Activated T-helper 9 cell treated with anti-CD3 and anti-CD28 coated beads, Interleukin-2, amount 50 U/mL, for 16 hours (primary cell): ENCODE data around the gene C1orf35.
"Not testable (repeated sequence)": the region's sequence is repeated elsewhere in the genome, so short reads cannot be mapped to it uniquely, and the experiment has no call there.

Experiments
- DNase-seq: peaks from one replicate; pipeline ENCODE4 v3.0.0-alpha.2; 2020; ENCODE audit warnings: low read depth

The C1orf35 gene

DNA sequence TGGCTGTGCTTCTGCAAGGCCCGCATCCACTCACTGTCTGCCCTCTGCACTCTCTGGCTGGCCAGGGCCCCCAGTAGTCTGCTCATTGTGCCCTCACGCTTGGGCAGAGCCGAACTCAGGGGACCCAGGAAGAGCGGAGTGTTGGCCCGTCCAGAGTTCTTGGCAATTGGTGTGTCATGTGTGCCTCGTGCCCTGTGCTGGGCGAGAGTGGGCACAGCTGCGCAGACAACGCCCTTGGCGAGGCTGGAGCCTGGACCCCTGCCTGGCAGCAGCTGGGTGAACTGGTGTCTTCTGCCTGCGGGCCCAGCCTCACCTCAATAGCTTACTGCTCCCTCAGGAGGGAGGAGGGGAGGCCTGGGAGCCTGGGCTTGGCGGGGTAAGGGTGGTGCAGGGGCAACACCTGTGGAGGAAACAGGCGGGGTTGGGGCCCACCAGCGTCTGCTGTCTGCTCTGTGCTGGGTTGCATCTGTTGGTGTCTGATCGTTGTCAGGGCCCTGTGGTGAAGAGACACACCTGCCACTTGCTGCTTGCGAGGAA, 39.1 kb upstream of the C1orf35 start:
- no peak for DNase-seq

DNA sequence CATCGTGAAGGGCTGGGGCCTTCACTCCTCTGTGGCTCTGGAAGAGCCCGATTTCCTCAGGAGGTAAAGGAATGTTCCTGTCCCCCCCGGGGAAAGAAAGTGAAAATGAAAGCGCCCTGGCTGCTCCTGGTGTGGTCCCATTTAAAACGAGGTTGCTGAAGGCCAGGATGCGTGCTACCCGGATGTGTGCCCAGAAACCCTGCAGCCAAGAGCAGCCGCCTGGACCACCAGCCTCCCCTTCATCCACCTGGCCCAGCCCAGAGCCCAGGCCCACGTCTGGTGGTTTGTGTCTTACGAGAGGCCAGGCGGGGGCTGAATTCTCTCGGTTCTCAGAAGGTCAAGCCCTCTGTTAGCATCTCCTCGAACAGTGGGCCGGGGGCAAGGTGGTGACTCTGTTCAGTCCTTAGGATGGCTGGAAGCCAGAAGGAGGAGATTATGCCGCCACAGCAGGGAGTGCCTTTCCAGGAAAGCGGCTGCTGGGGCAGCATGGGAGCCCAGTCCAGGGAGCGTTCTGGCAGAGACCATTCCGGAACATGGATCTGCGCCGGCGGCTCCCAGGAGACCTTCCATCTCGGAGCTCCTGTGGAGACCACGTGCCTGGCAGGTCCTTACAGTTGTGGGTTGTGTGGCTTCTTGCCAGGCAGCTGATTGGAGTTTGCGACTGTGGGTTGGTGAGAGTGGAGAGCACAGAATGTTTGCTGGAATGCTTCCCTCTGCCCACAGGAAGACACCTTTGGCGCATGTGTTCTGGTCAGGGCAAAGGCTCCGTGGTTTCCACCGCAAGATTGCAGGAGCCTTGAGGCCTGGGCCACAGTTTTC, 38.3 kb upstream of the C1orf35 start:
- DNase-seq, result no peak

DNA sequence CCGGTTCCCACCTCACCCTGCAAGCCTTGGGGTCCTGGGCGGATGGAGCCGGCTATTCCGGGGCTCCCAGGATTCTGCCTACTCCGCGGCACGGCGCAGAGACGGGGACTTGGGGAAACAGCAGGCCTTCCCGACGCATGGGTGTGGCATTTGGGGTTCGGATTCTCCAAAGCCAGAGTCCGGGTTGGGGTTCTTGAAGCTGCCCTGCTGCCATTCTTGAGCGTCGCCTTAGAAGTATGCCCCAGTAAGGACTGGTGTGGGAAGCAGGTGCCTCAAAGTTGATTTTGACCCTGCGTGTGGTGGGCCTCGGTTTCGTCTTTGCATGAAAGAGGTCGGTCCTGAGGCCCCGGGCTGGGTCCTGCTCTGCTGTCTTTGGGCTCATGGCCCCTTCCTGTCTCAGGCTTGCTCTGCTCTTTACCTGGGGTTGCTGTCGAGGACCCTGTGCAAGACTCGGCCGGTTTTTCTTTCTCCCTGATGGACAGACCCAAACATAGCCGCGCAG, 37.6 kb upstream of the C1orf35 start:
- DNase-seq, result no peak

DNA sequence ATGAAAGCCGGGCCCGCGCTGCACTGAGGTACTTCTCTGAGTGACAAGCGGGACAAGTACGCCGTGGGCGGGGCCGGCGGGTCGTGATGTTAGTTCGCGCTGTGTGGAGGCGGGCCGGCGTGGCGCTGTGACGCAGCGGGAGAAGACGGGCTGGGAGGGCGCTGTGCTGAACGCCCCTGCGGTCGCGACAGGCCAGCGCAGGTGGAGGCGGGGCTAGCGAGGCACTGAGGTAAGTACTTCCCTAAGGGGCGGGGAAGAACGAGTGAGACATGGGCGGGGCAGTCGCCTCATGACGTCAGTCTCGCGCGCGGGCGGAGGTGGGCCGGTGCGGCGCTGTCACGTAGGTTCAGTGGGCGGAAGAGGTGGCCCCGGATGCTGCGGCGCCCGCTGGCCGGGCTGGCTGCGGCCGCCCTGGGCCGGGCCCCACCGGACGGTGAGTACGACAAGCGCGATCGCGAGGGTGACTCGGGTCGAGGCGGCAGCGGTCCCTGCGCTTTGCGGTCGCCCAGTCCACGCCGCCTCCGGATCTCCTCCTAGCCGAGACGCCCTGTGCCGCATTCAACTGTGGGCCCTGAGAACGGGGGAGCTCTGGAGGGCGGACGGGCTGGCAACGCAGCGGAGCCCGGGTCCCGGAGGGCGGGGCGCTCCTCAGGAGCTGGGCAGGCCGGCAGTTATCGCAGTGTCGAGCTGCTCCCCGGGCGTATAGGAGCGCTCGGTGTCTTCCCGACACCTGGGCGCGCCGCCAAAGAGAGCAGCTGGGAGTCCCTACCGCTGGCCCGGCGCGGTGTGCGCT, 37.0 kb upstream of the C1orf35 start, which contains the start of gene GUK1:
TSS of gene GUK1 (plus strand) at position 349 of the 793 bp plus-strand sequence. CDS start at position 373, 24 bp downstream.
- peak; percentile 100 for DNase-seq

DNA sequence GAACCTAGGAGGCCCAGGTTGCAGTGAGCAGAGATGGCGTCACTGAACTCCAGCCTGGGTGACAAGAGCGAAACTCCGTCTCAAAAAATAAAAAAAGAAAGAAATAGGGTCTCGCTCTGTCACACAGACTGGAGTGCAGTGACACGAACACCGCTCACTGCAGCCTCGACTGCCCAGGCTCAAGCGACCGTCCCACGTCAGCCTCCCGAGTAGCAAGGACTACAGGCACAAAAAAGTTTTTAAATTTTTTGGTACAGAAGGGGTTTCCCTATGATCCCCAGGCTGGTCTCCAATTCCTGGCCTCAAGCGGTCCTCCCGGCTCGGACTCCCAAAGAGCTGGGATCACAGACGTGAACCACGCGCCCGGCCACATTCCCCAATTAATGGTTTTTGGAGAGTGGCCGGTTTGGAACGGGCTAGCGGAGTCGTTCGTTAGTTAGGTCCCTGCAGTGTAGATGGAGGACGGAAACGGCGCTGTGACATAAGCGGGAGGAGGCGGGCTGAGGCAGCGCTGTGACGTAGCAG, 36.3 kb upstream of the C1orf35 start:
- DNase-seq, result no peak

DNA sequence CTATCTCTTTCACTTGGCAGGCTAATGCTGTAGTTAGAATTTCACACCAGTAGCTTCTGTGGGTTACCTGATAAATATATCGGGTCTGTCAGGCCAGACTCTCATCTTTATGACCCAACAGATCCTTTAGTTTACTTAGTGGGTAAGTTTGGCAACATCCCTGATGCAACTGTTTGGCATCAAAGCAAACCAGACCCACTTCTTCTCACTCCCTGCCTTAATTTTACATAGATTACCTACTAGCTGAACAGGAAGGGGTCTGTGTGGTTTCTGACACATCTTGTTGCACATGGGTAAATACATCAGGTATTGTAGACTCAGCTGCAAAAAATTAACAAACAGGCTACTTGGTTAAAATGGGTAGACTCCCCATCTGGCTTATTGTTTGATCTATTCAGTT, 33.8 kb upstream of the C1orf35 start:
- DNase-seq, result no peak

DNA sequence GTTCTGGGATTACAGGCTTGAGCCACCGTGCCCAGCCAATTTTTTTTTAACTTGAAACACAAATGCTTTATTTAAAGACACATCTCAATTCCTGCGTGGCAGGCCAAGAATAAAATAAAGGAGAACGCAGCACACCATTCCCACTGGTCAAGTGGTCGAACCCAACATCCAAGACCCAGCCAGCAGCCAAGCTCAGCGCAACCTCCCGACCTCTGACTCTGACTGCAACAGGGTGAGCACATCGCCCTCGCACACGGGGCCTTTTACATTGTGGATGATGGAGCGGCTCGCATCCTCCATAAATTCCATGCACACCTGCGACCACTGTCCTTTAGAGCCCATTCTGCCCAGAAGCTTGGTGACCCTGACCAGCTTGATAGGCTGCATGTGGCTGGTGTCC, 31.5 kb upstream of the C1orf35 start:
- no peak for DNase-seq

DNA sequence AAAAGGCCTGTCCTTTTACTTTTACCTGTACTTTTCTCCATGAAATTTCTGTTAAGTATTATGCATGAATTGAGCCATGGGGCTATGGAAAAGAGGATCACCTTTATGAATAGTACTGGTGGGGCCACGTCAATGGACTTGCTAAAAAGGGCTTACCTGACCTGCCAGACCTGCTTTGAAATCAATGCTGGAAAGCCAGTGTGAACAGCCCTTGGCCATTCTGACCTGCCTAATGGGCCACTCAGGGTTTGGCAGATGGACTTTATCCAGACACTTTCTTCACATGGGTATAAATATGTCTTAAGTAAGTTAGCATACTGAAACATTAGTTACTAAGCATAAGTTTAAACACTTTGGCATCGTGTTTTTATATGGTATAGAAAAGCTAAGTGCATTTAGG, 28.6 kb upstream of the C1orf35 start:
- DNase-seq, result no peak

DNA sequence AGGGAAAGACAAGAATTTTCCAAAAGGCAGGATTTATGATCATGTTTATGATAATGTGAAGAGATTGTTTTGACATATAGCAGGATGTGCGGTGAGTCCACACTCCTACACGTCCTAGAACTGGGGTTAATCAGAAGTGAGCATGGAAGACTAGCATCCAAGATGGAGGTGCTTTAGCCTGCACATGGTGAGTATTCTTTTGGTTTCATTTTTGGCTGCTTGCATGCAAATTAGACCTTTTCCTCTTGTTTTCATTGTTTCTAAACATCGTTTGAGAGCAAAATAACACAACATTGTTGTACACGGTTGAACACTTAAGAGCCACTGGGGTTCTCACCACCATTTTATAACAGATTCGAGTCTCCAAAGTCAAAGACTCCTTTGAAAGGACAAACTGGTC, 22.1 kb upstream of the C1orf35 start:
- no peak for DNase-seq

DNA sequence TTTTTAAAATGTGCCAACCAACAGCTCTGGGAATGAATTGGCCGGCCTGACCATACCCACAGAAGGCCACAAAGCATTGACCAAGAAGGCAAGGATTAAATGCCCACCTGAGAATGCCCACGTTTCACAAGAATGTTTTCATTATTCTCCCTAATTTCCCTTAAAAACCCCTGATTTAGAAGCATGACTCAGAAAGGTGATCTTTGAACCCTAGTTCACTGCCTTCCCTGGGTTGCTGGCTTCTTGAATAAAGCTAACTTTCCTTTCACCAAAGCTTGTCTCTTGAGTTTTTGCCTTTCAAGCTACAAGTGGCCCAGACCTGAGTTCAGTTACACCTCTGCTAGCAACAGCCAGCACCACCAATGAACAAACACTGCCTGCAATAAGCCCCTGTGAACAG, 20.4 kb upstream of the C1orf35 start:
- DNase-seq, result no peak

DNA sequence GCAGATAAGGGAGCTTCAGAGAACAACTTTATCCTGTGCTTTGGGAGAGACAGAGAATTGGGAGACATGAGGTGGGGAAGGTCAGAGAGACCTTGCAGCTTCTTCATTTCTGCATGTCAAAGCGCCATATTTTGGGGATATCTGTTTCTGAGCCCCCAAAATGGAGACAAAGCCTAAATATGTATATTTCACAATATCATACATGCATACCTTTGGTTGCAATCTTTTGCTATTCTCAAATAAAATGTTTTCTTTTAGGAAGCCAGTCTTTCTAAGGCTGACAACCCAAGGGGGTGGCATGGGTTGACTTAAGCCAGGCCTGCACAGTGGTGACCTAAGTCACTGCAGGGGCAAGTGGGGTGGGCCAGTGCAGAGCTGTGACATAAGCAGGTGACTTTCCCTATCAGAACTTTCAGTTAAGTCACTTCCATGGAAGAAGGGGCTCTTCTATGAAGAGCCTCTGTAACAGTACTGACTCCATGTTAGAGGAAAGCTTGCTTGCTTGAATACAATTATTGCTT, 19.9 kb upstream of the C1orf35 start:
- DNase-seq, result no peak

DNA sequence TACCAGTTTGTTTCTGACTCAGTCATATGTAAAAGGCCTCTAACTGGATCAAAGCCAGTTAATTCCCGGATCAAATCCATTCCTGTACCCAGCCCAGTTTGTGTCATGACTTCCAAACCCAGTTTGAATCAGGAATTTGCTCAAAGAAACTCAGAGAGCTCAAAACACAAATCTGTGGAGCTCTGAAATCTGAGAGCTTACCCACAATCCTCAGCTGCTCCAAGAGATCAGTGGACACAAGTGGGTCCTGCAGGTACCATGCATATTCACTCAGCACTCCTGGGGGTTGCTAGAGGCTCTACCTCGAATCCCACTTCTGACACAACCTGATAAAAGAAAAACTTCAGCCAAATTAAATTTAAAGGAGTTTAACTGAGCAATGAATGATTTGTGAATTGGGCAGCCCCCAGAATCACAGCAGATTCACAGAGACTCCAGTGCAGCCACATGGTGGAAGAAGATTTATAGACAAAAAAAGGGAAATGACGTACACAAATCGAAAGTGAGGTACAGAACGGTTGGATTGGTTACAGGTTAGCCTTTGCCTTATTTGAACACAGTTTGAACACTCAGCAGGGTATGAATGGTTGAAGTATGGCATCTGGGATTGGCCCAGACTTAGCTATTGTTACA, 17.8 kb upstream of the C1orf35 start:
- no peak for DNase-seq

DNA sequence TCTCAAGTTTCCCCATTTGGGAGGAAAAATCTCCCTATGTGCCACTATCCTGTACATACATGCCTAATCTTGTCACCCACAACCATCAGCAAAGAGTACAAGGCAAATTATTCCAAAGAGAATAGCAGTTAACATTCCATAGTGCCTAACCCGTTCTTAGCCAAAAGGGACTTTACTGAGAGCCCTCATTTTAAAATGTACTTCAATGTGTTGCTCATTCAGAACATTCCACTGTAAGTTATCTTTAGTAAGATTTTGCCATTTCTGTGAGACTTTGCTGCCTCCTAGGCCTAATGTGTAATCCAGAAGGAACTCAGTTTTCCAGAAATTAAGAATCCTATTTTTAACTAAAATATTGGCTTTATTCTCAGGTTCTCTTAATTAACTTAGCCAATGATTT, 17.2 kb upstream of the C1orf35 start:
- DNase-seq, result no peak

DNA sequence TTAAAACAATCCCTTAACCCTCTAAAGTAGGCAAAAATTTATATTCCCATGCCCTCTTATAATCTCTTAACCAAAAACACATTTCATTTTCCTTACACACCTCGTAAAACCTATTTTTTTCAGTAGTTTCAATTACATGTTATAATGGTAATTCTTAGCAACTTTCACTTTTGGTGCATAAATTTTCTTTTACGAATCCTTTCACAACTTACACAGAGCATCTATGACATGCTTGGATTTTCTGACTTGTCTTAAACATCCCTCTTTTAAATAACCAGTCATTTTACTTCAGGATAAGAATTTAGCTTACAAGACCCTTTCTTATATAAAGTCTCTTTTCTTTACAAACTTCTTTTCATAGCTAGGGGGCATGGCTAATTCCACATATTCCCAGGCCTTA, 14.9 kb upstream of the C1orf35 start:
- DNase-seq, result no peak

DNA sequence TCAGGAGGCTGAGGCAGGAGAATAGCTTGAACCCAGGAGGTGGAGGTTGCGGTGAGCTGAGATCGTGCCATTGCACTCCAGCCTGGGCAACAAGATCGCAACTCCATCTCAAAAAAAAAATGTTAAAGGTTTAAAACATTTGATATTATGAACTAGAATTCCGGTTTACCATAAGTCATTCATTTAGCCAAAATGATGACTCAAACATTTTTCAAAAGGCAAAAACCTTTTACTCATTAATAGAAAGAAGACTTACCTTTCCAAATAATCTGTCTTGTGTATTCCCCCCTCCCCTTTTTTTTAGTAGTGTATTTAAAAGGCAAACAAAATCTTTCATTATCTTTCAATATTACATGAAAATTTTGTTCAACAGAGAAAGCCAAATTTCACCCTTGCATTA, 14.2 kb upstream of the C1orf35 start:
- no peak for DNase-seq

DNA sequence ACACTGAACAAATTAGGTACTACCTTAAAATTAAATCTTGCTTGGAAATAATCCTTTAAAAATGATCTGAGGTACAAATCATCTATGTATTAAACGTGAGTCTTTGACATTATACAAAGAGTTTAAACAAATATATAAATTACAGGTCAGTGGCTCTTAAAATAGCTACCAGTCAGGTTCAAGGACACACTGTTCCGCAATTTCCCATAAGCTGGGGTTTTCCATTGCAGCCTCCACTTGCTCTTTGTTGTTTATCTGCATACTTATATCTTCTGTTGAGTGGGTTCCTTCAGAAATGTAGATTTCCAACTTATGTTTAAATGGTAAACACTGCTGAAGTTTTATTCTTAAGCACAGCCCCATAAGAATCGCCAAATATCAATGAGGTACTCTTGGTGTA, 11.7 kb upstream of the C1orf35 start:
- DNase-seq, result no peak

DNA sequence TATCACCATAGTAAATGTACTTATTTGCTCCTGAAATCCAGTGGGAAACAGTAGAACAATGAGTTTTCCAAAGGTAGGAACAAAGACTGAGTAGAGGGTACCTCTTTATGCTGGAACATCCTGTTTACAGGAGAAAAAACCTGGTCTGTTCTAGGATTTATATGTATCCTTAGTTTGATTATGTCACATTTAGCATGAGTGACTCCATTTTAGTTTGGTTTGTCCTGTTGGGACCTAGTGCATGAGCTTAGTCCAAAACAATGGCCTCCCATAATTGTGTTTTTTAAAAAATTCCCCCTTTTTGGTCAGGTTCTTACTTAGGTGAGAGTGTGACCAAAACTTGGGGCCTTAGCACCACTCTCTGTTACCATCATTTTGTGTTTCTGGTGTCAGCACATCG, 9.5 kb upstream of the C1orf35 start:
- no peak for DNase-seq

DNA sequence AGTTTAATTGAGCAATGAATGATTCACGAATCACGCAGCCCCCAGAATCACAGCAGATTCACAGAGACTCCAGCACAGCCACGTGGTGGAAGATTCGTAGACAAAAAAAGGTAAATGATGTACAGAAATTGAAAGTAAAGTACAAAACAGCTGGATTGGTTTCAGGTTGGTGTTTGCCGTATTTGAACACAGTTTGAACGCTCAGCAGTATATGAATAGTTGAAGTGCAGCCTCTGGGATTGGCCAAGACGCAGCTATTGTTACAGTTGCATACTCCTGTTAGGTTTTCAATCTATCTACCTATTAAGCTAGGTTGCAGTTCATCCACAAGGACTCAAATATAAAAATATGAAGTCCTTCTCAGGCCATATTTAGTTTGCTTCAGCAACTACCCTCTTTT, 9.0 kb upstream of the C1orf35 start:
- no peak for DNase-seq

DNA sequence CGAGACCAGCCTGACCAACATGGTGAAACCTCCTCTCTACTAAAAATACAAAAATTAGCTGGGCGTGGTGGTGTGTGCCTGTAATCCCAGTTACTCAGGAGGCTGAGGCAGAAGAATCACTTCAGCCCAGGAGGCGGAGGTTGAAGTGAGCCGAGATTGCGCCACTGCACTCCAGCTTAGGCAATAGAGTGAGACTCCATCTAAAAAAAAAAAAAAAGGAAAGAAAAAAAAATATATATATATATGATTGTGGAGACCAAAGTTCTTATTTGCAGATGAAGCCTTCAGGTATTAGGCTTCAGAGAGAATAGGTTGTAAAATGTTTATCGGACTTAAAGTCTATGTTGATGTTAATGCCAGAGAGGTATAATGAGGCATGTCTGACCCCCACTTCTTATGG, 8.2 kb upstream of the C1orf35 start:
- DNase-seq, result not testable (repeated sequence)

DNA sequence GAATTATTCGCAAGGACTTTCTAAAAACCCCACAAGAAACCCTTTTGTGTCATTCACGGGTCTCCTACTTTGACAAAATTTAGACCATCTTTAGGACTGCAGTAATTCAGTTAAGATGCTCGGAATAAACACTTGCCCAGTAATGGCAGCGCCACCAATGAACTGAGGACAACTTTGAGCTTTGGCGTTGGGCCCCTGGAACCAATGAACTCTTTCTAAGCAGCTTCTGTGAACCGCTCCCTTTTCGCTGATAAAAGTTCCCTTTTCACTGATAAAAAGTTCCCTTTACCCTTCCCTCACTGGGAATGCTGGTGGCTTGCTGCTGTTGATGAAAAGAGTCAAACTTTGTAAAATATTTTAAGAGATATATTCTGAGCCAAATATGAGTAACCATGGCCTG, 7.4 kb upstream of the C1orf35 start:
- DNase-seq, result no peak

DNA sequence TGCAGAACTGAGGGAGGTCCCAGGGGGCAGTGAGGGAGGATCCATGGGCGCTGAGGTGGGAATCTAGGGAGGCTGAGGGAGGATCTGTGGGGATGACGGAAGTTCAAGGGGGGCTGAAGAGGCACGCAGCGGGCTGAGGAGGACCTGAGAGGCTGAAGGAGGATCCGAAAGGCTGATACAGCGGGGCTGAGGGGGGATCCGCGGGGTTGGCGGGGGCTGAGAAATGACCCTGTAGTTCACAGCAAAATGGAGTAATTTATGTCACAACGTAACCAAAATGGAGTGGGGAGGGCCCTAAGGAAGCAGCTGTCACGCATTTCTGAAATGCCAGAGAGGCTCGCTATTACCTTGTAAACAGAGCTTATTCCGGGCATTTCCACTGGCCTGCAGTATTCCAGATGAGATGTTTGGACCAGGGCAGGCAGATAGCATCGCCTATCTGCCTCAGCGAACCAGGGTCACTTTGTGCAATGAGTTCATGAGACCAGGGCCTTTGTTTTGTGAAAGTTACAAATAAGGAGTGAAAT, 6.9 kb upstream of the C1orf35 start:
- no peak for DNase-seq
